ENCODE results near the gene TRANK1. TPM values are rescaled to one million over a fixed set of nuclear protein-coding genes. Genes with fewer than 3 reads are reported as not detected.

The TRANK1 gene
- total and polyA plus RNA-seq, 2 of the 4 experiments (the other 2 are of a cell fraction): 7.9 to 12.7 TPM

DNA sequence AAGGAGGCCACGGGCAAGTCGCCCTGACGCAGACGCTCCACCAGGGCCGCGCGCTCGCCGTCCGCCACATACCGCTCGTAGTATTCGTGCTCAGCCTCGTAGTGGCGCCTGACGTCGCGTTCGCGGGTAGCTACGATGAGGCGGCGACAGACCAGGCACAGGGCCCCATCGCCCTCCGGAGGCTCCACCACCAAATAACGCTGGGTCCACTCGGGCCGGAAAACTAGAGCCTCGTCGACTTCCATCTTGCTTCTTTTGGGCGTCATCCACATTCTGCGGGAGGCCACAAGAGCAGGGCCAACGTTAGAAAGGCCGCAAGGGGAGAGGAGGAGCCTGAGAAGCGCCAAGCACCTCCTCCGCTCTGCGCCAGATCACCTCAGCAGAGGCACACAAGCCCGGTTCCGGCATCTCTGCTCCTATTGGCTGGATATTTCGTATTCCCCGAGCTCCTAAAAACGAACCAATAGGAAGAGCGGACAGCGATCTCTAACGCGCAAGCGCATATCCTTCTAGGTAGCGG is 48.0 kb upstream of the TRANK1 start, which contains the start of gene EPM2AIP1 (continued):
- TF ChIP-seq, protein P1, sequence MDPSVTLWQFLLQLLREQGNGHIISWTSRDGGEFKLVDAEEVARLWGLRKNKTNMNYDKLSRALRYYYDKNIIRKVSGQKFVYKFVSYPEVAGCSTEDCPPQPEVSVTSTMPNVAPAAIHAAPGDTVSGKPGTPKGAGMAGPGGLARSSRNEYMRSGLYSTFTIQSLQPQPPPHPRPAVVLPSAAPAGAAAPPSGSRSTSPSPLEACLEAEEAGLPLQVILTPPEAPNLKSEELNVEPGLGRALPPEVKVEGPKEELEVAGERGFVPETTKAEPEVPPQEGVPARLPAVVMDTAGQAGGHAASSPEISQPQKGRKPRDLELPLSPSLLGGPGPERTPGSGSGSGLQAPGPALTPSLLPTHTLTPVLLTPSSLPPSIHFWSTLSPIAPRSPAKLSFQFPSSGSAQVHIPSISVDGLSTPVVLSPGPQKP (IDR thresholded peaks at IDR 0.05; ENCODE audit: borderline replicate concordance, low read depth, low read length): no peak
- TF ChIP-seq RFX5 (IDR thresholded peaks at IDR 0.05; ENCODE audit: low read depth, low read length): no peak
- peak; percentile 91 for TF ChIP-seq POLR2A (IDR thresholded peaks at IDR 0.05; ENCODE audit: low read depth, low read length)
- peak; percentile 20; the same call in 1 of the 2 replicates for TF ChIP-seq RAD21 (IDR thresholded peaks at IDR 0.05; ENCODE audit: low read length)
- TF ChIP-seq MAZ (IDR thresholded peaks at IDR 0.05; ENCODE audit: borderline replicate concordance, low read depth, low read length): no peak
- TF ChIP-seq FOS (IDR thresholded peaks at IDR 0.05; ENCODE audit: low read depth, low read length): no peak
- no peak for TF ChIP-seq NFE2L2 (IDR thresholded peaks at IDR 0.05; ENCODE audit: low read depth, low read length)

All from IMR-90 (cell line).